ENCODE data around the gene ESPN.
A peak's percentile ranks its signal among the peaks of the same experiment; 100 is the strongest.
"Not testable (repeated sequence)": the region's sequence is repeated elsewhere in the genome, so short reads cannot be mapped to it uniquely, and the experiment has no call there.

Gene ESPN

GRCh38 chr1:6410248-6410893, 14.2 kb upstream of the ESPN start:
- no peak for DNase-seq

GRCh38 chr1:6412896-6413295, 11.7 kb upstream of the ESPN start:
- no peak for DNase-seq

DNA sequence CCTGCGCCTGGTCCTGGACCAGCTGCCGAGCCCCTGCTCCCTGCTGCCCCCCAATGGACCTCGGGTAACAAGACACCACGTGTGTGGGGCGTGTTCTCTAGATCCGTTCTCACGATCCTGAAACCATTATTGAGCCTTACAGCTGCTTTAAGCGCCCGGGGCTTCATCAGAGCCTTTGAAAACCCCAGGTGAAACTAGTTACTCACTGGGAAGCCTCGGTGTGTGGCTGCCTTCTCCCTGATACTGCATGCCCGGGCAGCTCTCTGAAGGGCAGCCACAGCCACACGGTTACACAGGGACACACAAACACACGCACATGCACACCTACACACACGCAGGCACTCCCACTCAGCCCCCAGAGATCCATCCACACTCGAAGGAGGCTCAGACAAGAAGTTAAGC, 10.1 kb upstream of the ESPN start:
- peak in 2 of 4 experiments; percentile 12 to 16 for DNase-seq

DNA sequence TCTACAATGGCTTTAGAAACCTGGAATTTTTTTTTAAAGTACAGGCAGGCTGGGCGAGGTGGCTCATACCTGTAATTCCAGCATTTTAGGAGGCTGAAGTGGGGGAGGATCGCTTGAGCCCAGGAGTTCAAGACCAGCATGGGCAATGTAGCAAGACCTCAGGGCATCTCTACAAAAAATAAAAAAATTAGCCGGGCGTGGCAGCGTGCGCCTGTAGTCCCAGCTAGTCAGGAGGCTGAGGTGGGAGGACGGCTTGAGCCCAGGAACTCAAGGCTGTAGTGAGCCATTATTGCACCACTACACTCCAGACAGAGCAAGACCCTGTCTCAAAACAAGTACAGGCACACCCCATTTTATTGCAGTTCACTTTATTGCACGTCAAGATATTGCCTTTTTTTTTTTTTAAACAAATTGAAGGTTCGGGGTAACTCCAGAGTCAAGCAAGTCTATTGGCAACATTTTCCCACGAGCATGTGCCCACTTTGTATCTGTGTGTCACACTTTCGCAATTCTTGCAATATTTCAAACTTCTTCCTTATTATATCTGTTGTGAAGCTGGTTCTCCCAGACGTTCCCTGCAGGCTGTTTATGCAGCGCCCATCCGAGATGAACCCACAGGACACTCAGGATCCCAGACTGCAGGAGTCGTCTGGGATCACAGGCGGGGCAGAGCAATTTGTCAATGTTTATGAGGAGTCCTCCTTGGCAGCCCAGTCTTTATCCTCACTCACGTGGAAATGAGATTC, 9.5 kb upstream of the ESPN start:
- no peak for DNase-seq

DNA sequence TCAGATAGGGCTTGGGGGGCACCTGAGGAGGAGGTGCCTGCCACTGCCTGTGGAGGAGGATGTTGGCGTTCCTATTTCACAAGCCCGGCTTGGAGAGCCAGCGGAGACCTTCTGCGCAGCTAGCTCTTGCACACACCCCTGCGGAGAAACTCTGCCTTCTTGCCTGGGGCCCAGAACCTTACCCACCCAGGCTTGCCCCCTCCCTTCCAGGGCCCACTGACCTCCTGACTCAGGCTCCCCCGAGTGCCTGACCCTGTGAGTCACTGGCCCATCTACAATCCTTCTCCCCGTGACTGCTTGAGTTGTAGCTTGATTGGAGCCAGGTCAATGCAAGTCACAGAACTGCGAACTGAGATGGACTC, 8.3 kb upstream of the ESPN start:
- no peak for DNase-seq

DNA sequence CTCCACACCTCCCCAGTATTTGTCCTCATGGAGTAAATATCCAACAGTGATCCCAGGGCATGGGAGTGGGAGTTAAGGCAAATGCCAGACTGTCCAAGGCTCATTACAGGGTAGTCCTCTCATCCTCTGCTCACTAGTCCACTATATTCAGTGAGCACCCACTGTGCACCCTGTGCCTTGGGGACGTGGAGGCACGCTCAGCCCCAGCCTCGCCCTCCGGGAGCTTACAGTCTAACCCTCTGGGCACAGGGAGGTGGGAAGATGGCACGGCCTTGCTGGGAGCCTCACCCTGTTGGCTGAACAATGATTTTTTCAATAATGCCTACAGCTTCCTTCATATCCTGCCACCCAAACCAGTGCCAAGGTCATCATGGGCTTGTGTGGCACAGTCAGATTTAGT, 7.7 kb upstream of the ESPN start:
- DNase-seq, result no peak

DNA sequence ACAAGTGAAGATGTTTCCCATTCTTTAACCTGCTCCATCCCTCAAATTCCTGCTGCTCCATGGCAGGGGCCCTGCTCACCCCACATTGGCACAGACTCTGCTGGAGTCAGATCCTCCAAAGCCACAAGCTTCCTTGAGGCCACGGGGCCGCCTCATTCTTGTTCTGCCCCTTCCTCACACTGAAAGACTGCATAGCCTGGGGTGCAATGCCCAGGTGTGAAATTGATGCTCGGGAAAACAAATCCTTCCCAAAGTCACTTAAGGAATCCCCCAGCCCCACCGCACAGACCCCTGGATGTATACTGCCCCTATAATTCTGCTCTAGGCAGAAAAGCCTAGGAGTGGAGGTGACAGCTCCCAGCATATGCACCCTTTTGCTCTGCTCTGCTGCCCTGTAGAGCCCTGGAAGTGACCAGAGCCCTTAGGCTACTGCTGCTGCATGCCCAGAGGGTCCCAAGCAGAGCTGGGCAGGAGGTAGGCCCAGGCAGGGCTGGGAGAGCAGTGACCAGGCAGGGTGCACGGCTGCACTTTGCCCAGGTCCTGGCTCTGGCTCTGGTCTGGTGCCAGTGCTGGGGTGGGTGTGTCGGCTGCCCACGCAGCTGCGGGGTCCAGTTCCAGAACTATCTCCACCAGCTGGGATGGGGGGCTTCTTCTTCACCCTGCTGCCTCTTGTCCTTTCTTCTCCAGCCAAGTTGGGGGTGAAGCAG, 6.5 kb upstream of the ESPN start:
- DNase-seq, result no peak

DNA sequence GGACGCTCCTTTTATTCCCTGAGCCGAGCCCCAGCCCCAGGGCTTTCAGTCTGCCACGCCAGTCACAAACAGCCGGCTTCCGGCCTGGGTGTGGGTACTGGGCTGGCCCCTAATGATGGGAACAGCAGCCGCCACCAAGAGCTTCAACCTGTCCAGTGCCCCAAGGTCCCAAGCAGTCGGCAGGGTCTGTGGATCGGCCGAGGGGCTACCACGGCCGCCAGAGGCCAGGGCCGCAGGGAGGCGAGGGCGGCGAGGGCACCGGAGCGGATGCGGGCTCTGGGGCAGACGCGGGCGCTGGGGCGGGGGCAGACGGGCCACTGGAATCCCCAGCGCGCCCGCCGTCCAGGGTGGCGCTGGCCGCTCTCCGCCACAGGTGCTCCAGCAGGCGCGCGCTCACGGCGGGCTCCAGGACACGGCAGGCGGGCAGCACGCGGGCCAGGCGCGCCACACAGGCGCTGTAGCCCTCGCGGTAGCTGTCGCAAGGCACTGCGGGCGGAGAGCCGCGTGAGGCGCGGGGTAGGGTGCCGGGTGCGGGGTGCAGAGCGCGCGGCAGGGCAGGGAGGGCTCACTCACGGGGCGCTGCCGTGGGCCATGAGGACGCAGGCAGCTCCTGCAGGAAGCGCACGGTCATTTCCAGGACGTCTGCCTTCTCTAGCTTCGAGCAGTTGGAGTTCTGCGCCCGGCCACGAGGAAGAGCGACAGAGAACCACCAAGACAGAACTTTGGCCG, 5.7 kb upstream of the ESPN start:
- no peak for DNase-seq

GRCh38 chr1:6419397-6419803, 5.2 kb upstream of the ESPN start:
- DNase-seq, result no peak

DNA sequence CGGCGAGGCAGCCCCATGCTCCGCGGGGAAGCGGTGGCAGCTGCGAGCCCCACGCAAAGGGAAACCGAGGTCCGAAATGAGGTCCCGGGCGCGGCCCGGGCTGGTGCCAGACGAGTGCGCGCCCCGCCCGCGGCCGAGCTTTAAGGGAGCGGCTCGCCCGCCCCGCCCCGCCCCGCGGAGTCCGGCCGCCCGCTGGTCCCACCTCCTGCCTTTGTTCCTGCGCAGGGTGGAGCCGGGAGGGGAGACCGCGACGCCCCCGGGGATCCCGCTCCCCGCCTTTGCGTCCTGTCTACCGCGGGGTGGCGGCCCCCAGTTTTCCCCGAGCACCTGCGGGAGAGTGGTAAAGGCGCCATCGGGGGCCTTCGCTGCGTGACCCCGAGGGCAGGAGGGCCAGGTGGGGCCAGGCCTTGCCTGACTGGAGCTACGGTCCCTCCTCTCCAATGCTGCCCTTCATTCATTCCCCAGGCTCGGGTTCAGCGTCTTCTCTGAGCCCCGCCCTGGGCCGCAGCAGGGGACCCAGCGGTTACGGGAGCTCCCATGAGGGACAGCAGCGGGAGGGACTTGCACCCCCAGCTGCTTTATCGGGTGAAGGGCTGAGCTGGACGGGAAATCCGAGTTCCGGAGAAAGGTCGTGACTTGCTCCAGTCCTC, 4.6 kb upstream of the ESPN start, which contains the start of gene HES2:
Gene HES2 (minus strand): TSS at position 116 of the 650 bp plus-strand sequence. CDS start 99 bp downstream, at position 17.
- no peak for DNase-seq

- no peak for DNase-seq
Observed at GRCh38 chr1:6420454-6421042, 4.0 kb upstream of the ESPN start.

DNA sequence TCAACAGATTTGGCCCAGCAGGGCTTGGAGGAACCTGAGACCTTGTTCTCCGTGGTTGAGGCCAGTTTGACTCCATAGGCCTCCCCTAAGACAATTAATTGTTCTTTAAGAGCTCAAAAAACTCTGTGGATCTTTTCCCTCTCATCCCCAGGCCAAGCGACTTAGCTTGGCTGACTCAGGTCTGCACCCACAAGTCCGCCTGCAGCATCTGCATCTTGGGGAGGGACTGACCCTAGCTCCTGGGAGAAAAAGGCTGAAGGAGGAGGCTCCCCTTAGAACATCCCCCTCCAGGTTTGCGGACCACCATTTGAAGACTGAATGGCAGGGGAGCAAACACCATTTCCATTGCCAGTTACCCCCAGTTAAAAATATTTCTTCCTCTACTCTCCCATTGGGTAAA, 3.3 kb upstream of the ESPN start:
- DNase-seq, result no peak

DNA sequence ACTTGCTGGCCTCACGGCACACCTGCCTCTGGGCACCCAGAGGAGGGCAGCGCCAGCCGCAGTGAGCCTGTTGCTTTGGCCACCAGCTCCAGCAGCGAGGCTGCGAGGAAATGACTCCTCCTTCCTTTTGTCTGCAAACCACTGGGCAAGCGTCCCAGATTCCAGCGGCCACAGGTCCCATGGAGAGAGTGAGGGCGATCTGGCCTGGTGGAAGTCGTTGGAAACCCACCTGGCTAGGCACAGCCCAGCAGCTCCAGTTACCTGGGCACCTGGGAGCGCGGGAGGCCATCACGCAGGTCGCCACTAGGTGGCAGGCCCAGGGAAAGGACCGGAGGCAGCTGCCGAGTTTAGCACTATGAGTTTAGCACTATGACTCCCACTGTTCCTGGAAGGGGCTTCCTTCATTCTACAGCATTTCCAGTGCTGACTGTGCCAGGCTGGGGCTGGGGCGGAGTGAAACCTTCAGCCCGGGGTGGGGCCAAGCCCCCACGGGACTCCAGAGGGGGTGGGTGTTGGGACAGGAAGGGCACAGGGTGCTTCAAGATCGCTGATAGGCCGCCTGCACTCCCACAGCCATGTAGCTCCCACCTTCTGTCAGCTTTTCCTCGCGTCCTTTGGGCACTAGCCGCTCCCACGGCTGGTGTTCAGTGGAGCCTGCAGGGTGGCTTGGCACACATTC, 1.1 kb upstream of the ESPN start:
- peak; percentile 34 to 69 (median 52) for DNase-seq

DNA sequence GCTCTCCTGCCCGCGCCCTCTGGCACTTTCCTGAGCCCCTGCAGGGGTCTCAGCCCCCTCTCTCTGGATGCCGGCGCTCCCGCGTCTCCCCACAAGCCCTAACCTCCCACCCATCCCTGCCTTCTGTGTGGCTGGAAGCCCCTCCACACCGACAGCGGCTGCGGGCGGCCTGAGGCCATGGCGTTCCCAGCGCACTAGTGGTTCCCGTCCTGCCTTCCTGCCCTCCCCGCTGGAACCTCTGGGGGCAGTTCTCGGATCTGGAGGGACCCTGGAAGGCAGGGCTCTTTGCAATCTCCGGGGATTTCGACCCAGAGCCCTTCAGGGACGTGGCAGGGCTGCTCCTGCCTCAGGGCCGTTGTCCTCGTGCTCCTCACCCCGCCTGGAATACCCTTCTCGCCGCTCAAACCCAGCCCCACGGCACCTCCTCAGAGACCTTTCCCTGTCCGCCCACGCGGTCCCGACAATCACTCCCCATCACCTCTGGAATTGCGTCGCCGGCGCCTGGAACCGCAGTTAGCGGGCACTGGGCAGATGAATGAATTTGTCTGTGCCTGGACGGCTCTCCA, 493 bp upstream of the ESPN start:
- no peak for DNase-seq

- DNase-seq, result no peak
Observed at GRCh38 chr1:6425658-6426057, 1.1 kb downstream of the ESPN start.

DNA sequence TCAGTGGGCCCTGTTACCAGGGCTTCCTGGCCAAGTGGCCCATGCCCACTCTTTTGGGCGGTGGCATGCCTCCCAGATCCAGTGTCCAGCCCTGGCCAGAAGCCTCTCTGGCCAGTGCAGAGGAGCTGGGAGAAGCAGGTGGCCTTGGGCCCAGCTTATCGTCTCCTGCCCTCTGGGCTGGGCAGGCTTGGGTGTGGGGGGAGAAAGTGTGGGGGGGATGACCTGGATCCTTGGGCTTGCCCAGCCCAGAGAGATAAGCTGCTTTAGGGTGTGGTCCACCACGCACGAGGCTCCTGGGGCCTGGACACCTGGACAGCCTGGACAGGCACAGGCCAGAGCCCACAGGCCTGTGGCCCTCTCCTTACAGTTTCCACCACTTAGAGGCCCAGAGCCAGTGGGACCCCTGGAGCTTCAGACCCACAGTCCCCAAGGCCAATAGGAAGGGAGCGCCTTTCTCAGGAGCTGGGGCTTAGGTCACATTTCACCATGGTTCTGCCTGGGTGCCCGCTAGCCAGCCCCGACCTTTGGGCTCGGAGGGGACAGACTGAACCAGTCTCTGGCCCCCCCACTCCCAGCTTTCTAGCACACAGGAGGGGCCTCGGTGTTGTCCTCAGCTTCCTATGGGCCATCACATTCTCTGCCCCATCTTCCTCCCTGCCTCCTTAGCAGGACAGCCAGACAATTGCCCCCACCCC, 1.8 kb downstream of the ESPN start:
- DNase-seq, result no peak

DNA sequence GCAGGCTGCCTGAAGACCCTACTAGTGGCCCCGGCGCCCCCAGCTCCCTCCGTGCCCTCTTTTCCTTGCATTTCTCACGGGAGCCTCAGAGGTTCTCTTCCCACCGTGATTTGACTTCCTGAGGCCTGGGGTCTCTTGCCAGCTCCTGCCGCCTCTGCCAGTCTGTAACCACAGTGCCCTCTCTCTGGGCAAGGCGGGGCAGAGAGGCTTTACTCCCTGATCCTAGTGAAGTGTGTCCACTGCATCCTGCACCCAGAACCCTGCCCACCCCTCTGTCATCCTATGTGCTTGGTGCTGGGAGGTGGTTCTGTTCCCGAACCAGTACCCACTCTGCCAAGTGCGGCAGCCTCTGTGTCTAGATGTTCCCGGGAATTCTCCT, 2.4 kb downstream of the ESPN start:
- no peak for DNase-seq

- no peak for DNase-seq
Observed at GRCh38 chr1:6427441-6428390, 3.1 kb downstream of the ESPN start.

DNA sequence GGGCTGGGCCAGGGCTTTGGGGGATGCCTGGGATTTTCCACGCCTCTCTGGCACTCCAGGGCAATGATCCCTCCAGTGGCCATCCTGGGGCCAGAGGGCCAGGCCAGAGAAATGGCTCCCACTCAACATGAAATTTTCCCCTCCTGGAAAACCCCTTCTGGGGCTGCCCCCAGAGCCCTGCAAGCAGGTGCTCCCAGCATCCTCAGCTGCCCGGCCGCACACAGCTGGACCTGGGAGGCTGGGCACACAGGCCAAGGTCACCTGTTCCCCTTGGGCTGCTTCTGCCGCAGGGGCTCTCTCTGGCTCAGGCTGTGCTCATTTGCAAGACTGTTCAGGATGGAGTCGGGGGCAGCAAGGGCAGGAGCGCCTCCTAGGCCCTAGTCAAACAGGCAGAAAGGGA, 3.9 kb downstream of the ESPN start:
- not testable (repeated sequence) for DNase-seq

All from activated naive CD4-positive, alpha-beta T cell (primary cell).